CD4-positive, alpha-beta T cell treated with Interleukin-6 for 4 hours (primary cell): ENCODE measurements around the gene CDCA7.
"Not testable (repeated sequence)": the region's sequence is repeated elsewhere in the genome, so short reads cannot be mapped to it uniquely, and the experiment has no call there.

ENCODE experiments used
- DNase-seq: peaks from one replicate; pipeline ENCODE4 v3.0.0-alpha.2; 2020; ENCODE audit warnings: mixed read lengths

Gene CDCA7

DNA sequence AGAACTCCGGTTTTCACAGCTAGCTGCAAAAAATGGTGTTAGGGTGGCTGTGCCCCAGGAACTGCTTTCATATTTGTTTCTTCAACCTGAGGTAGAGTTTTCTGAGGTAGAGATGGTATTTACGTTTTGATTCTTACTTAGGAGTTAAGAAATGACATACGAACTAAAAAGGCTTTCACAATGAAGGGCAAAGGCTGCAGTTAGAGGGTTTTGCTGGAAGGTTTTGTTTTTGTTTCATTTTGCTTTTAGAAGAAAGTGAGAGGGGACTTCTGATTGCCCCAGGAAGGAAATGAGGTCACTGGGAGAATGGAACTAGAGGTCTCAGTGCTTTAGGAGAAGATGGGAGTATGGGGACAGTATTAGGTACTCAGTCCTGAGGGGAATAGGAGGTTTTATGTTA lies 15.5 kb downstream of the CDCA7 start:
- DNase-seq = no peak

DNA sequence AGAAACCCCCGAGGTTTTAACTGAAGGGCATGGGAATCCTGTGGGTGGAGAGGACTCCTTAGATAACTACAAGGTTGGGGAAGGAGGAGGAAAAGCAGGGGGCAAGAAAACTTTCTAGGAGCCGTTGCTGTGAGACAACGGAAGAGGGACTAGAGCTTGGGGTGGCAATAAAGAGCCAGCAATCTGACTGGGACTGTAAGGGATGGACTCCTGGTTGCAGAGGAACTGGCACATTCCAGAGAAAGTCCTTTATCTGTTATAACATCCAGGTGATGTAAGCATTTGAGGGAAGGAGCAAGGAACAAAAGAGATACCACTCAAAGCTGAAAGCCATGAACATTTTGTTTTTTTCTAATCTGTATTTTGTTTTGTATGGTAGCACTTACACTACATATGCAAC lies 16.4 kb downstream of the CDCA7 start:
- no peak for DNase-seq

- DNase-seq = no peak
These were observed 18.6 kb downstream of the CDCA7 start for GRCh38 chr2:173373290-173373689.

GRCh38 chr2:173374634-173375033 lies 20.0 kb downstream of the CDCA7 start:
- DNase-seq = no peak

- not testable (repeated sequence) for DNase-seq
These were observed 30.9 kb downstream of the CDCA7 start for GRCh38 chr2:173385534-173385933.

DNA sequence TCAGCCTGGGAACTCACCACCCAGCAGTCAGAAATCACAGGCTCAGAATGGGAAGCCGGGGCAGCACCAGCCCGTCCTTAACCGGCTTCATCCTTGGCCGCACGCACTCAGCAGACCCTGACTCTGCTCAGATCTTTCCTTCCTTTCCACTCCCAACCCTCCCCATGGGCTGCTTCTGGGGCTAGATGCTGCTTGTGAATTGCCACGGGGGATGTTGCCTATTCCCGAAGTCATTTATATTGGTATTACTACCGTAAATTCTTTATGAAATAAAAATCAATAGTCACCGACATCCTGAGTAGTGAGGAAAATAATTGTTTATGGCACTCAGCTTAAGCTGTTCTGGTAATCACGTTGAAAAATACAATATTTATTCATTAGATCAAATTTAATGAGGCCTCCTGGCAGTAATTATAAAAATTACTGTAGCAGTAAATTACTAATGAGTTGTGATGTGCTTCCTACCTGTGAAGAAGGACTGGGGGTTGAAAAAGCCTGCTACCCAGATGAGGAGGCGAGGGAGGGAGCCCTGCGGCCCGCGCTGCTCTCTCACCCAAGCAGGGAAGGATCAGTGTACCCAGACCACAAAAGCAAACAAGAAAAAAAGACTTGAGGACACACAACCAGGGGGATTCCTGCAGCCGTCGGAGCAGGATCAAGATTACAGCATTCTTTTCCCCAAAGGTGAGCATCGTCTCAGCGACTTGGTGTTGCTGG lies 31.5 kb downstream of the CDCA7 start:
- DNase-seq = no peak

DNA sequence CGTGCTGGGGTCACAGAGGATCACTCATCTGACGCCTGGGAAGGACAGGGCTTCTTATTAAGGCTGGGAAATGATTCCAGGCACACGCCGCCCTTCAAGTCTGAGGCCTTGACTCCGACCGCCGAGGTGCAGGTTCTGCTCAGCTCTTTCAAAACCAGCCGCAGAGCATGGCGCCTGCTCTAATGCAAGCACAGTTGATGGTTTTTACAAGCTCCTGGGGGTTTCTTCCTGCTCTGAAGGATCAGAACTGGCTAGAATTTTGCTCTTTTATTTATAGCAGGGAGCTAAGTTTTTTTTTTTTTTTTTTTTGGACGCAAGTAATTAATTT lies 32.0 kb downstream of the CDCA7 start:
- no peak for DNase-seq

DNA sequence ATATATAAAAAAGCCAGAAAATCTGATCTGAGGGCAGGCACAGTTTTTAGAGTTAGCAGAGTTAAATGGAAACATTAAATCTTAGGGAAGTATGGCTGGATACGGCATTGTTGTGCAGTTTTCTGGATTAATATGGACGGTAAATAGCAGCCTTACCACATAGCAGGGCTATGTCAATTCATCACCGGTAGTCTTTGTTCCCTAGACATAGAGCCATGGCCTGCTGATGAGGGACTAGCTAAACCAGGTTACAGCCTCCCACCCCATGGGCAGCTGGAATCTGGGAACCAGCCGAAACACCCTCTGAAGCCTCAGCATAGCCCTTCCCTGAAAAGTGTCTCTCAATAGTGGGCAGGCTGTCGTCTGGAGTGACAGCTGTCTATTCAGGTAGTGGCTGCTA lies 32.4 kb downstream of the CDCA7 start:
- DNase-seq = no peak

DNA sequence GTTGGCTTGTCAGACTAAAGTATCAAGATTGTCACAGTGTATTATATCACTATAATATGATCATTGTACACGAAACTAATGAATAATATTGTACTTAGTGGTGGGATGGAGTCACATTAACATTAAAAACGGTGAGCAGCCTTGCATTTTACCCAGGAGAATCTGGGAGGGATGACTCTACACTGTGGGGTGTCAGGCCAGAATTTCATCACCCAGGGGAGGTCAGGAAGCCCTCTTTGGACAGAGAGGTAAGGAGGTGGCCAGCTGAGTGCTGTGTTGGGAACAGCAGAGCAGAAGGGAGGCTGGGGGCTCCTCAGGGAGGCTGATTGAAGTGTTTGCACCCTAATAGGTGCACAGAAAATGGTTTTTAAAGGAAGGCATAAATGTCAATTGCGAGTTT lies 33.0 kb downstream of the CDCA7 start:
- no peak for DNase-seq

DNA sequence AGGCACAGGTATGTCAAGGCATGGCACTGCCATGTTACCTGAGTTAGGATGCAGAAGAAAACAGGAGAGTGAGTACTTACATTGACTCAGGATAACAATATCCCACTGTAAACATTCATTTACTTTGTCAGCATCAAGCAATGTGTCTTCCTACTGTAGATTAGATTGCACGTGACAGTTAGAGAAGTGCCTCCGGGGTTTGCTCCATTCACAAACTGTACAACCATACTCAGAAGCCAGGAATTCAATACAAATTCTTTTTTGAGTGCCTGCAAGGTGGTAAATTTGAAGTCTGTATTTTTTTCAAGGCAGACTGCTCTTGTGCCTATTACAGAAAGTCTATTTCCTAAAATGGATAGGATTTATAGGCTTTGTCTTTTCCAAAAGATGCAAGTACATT lies 34.1 kb downstream of the CDCA7 start:
- DNase-seq = no peak

DNA sequence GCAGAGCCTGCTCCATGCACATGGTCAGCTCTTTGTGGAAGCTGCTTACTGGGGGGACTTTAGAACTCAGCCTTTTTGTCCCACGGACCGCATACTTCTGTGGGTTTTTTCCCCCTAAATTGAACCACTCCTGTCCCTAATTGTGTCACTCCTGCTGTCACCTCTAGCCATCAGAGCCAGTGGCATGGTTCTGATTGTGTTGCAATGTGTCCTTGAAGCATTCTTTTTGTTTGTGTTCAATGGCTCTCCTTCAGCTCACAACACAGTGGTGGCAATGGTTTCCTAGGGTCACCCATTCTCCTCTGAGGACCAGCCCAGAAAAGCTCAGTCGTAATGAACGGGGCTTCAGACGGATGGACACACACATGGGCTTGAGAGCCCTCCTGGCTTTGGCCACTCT lies 35.4 kb downstream of the CDCA7 start:
- DNase-seq = no peak

DNA sequence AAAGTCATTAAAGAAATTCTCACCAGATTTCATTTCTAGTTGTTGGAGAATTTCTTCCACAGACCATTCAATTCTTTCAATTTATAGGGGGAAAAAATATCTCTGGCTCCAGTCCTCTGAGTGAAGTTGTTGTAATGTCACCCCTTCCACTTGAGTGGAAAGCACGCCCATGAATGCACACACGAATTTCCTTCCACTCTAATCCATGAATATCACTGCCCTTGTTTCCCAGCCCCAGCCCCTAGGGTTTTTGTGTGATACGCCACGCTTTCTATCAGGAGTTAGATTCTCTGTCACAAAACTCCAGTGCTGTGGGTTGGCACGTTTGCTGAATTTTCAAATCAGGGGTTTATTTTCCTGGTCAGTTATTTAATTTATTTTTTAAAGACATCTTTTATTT lies 38.1 kb downstream of the CDCA7 start:
- no peak for DNase-seq

- DNase-seq = no peak
These were observed 38.5 kb downstream of the CDCA7 start for GRCh38 chr2:173393186-173393585.

DNA sequence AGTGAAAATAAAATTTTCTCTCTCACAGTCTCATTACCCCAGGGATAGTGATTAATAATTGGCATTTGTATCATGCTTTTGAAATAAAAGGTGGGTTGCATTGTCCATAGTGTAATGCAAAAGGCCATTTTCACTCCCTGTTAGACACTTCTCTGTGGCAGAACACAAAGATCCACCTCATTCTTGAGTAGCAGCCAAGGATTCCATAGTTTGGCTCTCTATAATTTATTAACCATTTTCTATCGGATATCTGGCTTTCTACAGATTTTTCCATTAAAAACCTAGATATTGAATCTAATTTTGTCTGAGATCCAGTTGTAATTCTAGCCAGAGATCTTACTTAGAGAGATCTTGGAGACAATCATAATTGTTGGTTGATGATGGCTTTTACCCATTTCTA lies 39.0 kb downstream of the CDCA7 start:
- DNase-seq = no peak

DNA sequence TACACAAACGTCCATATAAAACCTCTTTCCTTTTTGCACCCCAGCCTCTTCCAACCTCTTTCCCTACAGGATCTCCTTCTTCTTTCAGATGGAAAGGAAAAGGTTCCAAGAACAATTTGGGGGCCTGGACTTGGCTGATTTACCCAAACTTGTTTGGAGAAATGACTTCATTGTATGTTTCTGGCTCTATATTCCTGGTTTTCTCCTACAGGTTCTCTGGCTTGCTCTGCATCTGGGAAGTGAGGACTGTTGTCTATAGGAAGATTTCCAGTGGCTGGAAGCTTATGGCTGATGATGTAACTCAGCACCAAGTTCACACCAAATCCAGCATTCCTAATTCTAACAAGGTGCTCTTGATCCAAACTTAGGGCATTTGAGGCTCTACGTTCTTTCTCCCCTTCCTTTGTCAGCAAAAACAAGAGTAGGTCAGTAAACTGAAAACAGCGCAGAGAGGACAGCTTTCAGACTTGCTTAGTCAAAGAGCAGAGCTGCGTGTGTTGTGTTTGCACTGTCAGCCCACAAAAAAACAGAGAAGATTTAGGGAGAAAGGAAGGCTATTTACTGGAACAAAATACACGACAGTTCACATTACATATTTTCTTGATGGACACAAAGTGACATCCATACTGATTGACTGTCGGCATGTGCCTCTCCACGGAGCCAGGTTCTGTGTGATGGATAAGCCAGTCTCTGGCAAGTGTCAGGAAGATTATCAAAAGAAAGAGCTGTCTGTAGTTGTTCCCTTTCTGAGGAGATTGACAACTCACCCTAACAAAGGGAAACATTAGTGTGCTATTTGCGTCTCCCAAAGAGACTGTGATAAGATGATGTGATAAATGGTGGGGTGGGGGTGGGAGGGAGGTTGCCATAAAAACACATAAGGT lies 39.7 kb downstream of the CDCA7 start:
- no peak for DNase-seq

GRCh38 chr2:173395567-173396351 lies 41.1 kb downstream of the CDCA7 start:
- DNase-seq = no peak

GRCh38 chr2:173397539-173397938 lies 42.9 kb downstream of the CDCA7 start:
- no peak for DNase-seq

DNA sequence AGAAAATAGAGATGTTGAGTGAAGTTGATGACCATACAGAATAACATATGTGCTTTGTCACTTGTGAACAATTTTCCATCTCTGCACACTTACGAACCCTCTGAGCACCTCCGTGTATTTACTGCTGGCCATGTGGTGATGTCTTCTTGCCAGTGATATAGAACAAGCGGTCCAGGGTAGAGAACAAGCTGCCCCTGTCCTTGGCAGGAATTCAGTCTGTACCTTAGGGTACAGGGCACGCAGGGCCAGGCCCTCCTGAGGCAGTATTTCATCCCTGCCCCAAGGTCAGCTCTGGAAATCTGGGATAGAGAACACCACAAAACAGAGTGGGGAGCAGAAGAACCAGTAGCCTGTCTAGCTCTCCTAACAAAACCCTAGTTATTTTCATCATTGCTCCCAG lies 44.6 kb downstream of the CDCA7 start:
- DNase-seq = no peak

DNA sequence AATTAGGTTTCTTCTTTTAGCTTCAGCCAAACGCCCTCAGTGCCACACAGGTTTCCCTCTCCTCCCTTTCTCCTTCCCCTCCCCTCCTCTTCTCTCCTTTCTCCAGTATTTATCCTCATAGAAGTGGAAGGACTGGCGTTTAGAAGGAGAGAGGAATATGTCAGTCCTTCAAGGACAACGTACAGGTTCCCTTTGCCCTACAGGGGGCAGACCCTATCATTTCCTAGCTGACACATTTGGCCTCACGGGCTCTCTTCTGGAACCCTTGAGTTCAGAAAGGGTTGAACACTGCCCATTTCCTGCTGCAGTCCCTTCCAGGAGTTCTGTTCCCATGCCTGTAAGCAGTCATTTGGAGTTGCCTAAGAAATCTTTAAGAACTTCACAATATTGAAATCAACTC lies 46.1 kb downstream of the CDCA7 start:
- DNase-seq = no peak

DNA sequence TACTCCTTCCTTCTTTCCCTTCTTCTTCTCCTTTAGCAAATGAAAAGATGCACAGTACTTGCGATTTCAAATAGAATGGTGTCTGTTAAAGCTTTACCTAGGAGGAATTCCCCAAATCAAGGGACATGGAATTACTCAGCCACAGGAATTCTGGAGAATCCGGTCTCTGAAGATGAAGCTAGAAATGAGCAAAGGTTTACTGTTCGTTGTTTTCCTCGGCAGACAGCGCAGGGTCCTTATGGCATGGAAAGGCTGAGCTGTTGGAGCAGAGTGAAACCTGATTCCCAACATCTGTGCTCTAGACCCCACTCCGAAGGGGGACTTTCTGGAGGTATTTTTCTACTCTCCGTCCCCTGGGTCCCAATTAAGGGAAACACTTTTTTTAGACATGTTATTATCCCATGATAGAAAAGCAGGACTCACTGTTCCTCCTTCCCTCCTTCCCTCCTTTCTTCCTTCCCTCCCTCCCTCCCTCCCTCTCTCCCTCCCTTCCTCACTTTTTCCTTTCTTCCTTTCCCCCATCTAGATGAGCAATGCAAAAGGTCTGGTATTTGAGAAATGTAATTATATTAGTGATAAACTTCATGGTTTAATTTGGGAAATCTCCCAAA lies 47.1 kb downstream of the CDCA7 start:
- DNase-seq = no peak

DNA sequence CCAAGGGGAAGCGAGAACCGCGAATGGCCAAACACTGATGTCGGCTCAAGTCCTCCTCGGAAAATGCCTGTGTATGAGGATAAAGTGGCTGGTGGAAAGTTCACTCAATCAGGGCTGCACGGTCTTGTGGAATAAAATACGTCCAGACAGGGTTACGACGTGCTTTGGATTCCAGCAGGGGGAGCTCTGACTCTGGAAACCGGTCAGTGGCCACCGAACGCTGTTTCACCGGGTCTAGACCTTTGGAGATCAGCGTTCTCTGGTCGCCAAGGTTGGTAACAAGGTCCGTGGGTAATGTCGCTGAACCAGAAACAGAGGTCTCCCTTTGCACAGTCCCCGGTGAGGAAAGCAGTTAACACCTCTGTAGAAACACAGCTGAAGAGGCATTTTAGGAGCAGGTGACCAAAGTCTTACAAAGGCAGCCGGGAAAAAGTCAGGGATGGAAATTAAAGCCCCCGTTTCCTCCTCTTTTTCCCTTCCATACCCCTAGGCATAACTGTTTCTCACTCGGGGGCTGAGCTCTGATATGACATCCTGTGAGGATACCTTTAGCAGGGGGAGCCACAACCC lies 47.8 kb downstream of the CDCA7 start:
- peak; percentile 73 for DNase-seq

GRCh38 chr2:173404841-173405750 lies 50.4 kb downstream of the CDCA7 start:
- no peak for DNase-seq
